Thyroid gland (tissue), 4 donors: ENCODE results near the gene RREB1. TPM values are rescaled to one million over a fixed set of nuclear protein-coding genes. Genes with fewer than 3 reads are reported as not detected.

Experiments
- DNase-seq, 2 donors: peaks; one replicate each; pipeline ENCODE4 v3.0.0-alpha.2; 2019
- H3K27ac ChIP-seq, 3 donors: fragments of 200-600 bp; sonication (generic); 1 replicate in 2 of 3; 2 replicates in 1 of 3; pipeline ENCODE4 v1.5.1; 2016 to 2019; ENCODE audit warnings: mild to moderate bottlenecking in 1 of 3, moderate library complexity in 1 of 3
- H3K27me3 ChIP-seq: fragments of 200-600 bp; sonication (generic); one replicate; pipeline ENCODE4 v1.5.1; 2019
- H3K36me3 ChIP-seq, 2 donors: fragments of 200-600 bp; sonication (generic); one replicate each; pipeline ENCODE4 v1.5.1; 2016 to 2019
- H3K4me1 ChIP-seq, 2 donors: fragments of 200-600 bp; sonication (generic); one replicate each; pipeline ENCODE4 v1.5.1; 2017 to 2019
- H3K4me3 ChIP-seq, 3 donors: fragments of 200-600 bp; sonication (generic); replicated peaks in 1 of 3; 1 replicate in 2 of 3; 2 replicates in 1 of 3; pipeline ENCODE4 v1.5.1; 2016; ENCODE audit warnings: mild to moderate bottlenecking in 1 of 3
- H3K9me3 ChIP-seq: fragments of 200-600 bp; sonication (generic); one replicate; pipeline ENCODE4 v1.5.1; 2017
- CTCF ChIP-seq, 6 experiments: fragments of 200-600 bp in 3 of 6; fragments of 450-650 bp in 3 of 6; sonication (generic) in 3 of 6; IDR thresholded peaks; one replicate each; pipeline ENCODE4 v1.5.1; 2016 to 2019; ENCODE audit warnings: antibody characterized with exemption in 6 of 6, mild to moderate bottlenecking in 2 of 6, inconsistent platforms in 1 of 6, moderate library complexity in 1 of 6
- POLR2A ChIP-seq, 2 donors: fragments of 450-650 bp; IDR thresholded peaks; one replicate each; pipeline ENCODE4 v1.6.1; 2017; ENCODE audit warnings: antibody characterized with exemption in 2 of 2, mild to moderate bottlenecking in 2 of 2, moderate library complexity in 1 of 2
- WGBS, 2 donors: methylation state at CpG; one replicate each; pipeline ENCODE4 v1.1.5; 2017; 5-methylcytosine and 5-hydroxymethylcytosine counted together
- intact Hi-C: fragments of 100-400 bp; cut with DNase I; formaldehyde crosslinking; loops from one replicate; pipeline ENCODE4 v1.15.1; 2023
- total RNA-seq, 4 donors: library from RNA; depleted of rRNA; stranded (reverse); fragments of >200 nt; gene quantifications; one replicate each; pipeline ENCODE4 v1.2.3, GENCODE V29; 2016

Gene RREB1
- total RNA-seq, 4 donors from 2014 or later = 48.0 to 91.3 (median 57.1) TPM

- 92 to 95% methylated on average over 11 of the region's 11 CpGs for WGBS, 2 donors
- Histone ChIP-seq H3K9me3 (no peaks in the 10 kb centered on the region), H3K27ac (peak overlapping the region in 2 of 3 donors; percentile 87 to 90), H3K27me3 (no peaks in the 10 kb centered on the region), H3K4me3 (no peak overlapping the region), H3K4me1 (peaks cover 51 to 53% of the 10 kb centered on the region in 2 donors), H3K36me3 (no peaks in the 10 kb centered on the region)
- intact Hi-C loops = no loop called here
- TF ChIP-seq POLR2A (IDR thresholded peaks at IDR 0.05) = no peak
- TF ChIP-seq CTCF (IDR thresholded peaks at IDR 0.05) = no peak
- DNase-seq = no peak
Observed at GRCh38 chr6:7198833-7199800, 91.4 kb downstream of the RREB1 start.

DNA sequence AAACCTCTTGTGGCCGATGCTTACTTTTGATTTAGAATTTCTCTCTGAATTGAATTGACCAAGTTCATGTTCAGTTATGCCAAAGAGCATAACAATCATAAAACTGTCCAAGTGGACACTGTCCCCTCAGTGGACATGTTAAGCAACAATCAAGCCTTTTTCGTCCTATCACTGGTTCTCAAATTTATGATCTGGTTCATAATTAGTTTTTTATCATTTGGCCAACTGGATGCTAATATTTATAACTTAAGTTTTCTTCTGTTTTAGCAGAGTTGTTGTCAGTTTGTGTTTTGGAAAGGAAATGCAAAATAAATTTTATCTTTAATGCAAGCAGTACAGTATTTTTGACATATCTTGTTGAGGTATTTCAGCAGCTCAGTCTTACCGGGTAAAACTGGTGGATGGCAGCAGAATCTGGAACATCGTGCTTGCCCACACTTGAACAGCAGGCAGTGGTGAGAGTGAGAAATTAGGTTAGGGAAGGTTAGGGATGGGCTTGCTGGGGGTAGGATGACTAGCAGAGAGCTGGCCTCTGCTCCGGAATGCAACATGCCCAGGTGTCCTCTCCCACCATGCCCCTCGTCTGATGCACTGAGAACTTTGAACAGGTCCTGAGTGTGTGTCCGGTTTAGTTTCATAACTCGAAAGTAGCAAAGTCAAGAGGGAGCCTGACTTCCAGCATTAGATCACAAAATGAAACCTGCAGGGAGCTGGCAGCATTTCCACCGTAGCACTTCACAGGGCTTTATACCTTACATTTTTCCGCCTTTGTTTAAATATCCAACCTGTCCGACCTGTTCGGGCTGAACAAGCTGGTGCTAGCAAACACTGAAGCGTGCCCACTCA lies 93.1 kb downstream of the RREB1 start:
- intact Hi-C loops = no loop called here
- 39 to 49% methylated on average over 13 of the region's 13 CpGs for WGBS, 2 donors
- Histone ChIP-seq H3K9me3 (no peaks in the 10 kb centered on the region), H3K27me3 (no peaks in the 10 kb centered on the region), H3K27ac (peak overlapping the region; percentile 34 to 90 (median 87)), H3K4me1 (peaks cover 51 to 56% of the 10 kb centered on the region in 2 donors), H3K4me3 (no peak overlapping the region), H3K36me3 (no peaks in the 10 kb centered on the region)
- DNase-seq = peak; percentile 88 to 90
- peak in 1 of 2 donors; percentile 45 for TF ChIP-seq POLR2A (IDR thresholded peaks at IDR 0.05)
- peak in 1 of 6 experiments; percentile 10 for TF ChIP-seq CTCF (IDR thresholded peaks at IDR 0.05)

DNA sequence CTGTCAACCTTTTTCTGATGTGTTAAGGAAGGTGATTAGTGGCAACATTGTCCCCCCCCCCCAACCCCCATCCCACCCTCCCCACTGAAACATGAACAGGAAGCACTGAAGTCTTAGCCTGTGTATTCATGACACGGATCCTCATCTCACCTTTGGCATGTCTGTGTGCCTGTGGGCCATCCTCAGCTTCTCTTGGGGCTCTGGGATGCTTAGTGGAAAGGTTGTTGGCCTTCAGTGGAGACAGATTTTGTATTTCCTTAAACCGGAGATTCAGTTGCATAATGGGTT lies 93.6 kb downstream of the RREB1 start:
- peak overlapping the region; percentile 34 to 90 (median 87) for H3K27ac ChIP-seq
- DNase-seq = no peak
- peaks cover 50% of the 10 kb centered on the region in 2 donors for H3K4me1 ChIP-seq
- intact Hi-C loops = no loop called here
- TF ChIP-seq POLR2A (IDR thresholded peaks at IDR 0.05) = no peak
- no peak for TF ChIP-seq CTCF (IDR thresholded peaks at IDR 0.05)
- H3K36me3 ChIP-seq = peaks cover 0 to 4% of the 10 kb centered on the region in 2 donors
- 28 to 33% methylated on average over 2 of the region's 2 CpGs for WGBS, 2 donors
- no peak overlapping the region for H3K4me3 ChIP-seq
- H3K27me3 ChIP-seq = no peaks in the 10 kb centered on the region
- no peaks in the 10 kb centered on the region for H3K9me3 ChIP-seq

GRCh38 chr6:7201732-7202541 lies 94.2 kb downstream of the RREB1 start:
- Histone ChIP-seq H3K27ac (peak overlapping the region; percentile 34 to 90 (median 87)), H3K4me1 (peaks cover 45 to 50% of the 10 kb centered on the region in 2 donors)
- intact Hi-C loops = no loop called here

More at GRCh38 chr6:7201732-7202541, 94.2 kb downstream of the RREB1 start:
- Histone ChIP-seq H3K4me3 (no peak overlapping the region), H3K27me3 (no peaks in the 10 kb centered on the region), H3K9me3 (no peaks in the 10 kb centered on the region), H3K36me3 (peaks cover 0 to 4% of the 10 kb centered on the region in 2 donors)
- peak; percentile 26 for DNase-seq
- TF ChIP-seq POLR2A (IDR thresholded peaks at IDR 0.05) (no peak), CTCF (IDR thresholded peaks at IDR 0.05) (no peak)
- 74 to 78% methylated on average over 13 to 16 of the region's 16 CpGs for WGBS, 2 donors
